ENCODE data around the gene ZNF407.

Gene ZNF407

DNA sequence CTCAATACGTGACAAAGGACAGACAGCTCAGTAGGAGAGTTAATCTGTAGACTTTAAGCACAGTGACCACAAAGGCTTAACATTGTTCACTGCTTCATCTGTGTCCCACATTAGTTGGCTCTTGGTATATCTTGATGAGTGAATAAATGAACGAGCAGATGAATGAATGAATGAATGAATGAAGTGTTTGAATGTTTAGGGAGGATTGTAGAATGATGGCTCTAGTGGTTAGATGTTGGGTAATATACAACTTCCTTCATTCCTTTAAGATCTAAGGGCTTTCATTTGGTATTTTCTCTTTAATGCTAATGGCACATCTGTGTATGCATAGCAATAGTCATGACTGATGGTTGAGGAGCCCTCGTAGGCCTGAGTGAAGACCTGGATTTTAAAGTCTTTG is 40.5 kb downstream of the ZNF407 start:
- TF ChIP-seq ZNF677 (tag by site-specific recombination; IDR thresholded peaks at IDR 0.05) (no peak), ZNF311 (tag by site-specific recombination; IDR thresholded peaks at IDR 0.05; ENCODE audit: borderline replicate concordance) (no peak), ZNF768 (tag by site-specific recombination; IDR thresholded peaks at IDR 0.05) (no peak), ZNF184 (tag by site-specific recombination; IDR thresholded peaks at IDR 0.05) (no peak), KLF7 (tag by site-specific recombination; IDR thresholded peaks at IDR 0.05; ENCODE audit: borderline replicate concordance) (no peak), ZNF266 (tag by site-specific recombination; IDR thresholded peaks at IDR 0.05; ENCODE audit: low read depth) (no peak)
- CTCF ChIA-PET, result interaction anchor here (1.0 kb wide), 1 partner anchor 15 kb away, joined by 3 read pairs; no protein-coding TSS in a partner anchor
- no peak overlapping the region for H3K4me3 ChIP-seq (ENCODE audit: low read depth, low read length)
- no peaks in the 10 kb centered on the region for H3K9me3 ChIP-seq (ENCODE audit: control insufficient read depth, insufficient read depth, low read depth, low read length)
- peaks cover 0 to 3% of the 10 kb centered on the region in 2 experiments; a peak in 1 of 3 replicates for H3K36me3 ChIP-seq (ENCODE audit: control insufficient read depth in 2 of 2, insufficient read depth in 1 of 2, low read length in 2 of 2)
- no peak overlapping the region for H3K27ac ChIP-seq (ENCODE audit: extremely low read depth, low read depth, low read length)
- POLR2A ChIA-PET, result no interaction called here
- no peaks in the 10 kb centered on the region for H3K4me1 ChIP-seq (ENCODE audit: control insufficient read depth, insufficient read depth, low read length)

DNA sequence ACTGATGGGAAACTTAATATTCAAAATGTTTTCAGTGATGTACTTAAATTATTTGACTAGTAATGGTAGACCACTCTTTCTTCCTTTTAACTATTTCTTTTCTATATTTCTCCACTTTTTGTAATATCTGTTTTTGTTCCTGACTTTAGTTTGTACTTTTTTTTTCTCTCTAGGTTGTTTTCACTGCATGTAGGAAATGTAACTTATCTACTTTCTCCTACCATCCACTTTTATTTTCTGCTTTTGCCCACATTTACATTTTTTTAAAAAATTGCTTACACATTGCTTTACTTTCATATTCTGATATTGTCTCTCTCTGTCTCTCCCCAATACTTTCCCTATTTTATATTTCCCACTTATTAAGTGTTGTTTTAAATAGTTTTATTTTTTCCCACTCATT is 47.0 kb downstream of the ZNF407 start:
- no peak overlapping the region for H3K4me3 ChIP-seq (ENCODE audit: low read depth, low read length)
- no peak overlapping the region for H3K27ac ChIP-seq (ENCODE audit: extremely low read depth, low read depth, low read length)
- TF ChIP-seq ZNF391 (tag by site-specific recombination; IDR thresholded peaks at IDR 0.05; ENCODE audit: borderline replicate concordance, low read depth) (no peak), SALL2 (tag by site-specific recombination; IDR thresholded peaks at IDR 0.05; ENCODE audit: borderline replicate concordance) (no peak), ZNF785 (tag by site-specific recombination; IDR thresholded peaks at IDR 0.05) (no peak), OSR2 (tag by site-specific recombination; IDR thresholded peaks at IDR 0.05) (no peak), GLIS2 (tag by site-specific recombination; IDR thresholded peaks at IDR 0.05) (no peak), PRDM1 (tag by site-specific recombination; IDR thresholded peaks at IDR 0.05) (peak; percentile 95), MYNN (tag by site-specific recombination; IDR thresholded peaks at IDR 0.05; ENCODE audit: borderline replicate concordance) (no peak), ZNF510 (tag by site-specific recombination; IDR thresholded peaks at IDR 0.05; ENCODE audit: insufficient replicate concordance) (no peak)
- TF ChIP-seq, protein P1, sequence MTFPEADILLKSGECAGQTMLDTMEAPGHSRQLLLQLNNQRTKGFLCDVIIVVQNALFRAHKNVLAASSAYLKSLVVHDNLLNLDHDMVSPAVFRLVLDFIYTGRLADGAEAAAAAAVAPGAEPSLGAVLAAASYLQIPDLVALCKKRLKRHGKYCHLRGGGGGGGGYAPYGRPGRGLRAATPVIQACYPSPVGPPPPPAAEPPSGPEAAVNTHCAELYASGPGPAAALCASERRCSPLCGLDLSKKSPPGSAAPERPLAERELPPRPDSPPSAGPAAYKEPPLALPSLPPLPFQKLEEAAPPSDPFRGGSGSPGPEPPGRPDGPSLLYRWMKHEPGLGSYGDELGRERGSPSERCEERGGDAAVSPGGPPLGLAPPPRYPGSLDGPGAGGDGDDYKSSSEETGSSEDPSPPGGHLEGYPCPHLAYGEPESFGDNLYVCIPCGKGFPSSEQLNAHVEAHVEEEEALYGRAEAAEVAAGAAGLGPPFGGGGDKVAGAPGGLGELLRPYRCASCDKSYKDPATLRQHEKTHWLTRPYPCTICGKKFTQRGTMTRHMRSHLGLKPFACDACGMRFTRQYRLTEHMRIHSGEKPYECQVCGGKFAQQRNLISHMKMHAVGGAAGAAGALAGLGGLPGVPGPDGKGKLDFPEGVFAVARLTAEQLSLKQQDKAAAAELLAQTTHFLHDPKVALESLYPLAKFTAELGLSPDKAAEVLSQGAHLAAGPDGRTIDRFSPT (tag by site-specific recombination; IDR thresholded peaks at IDR 0.05), result no peak
- H3K9me3 ChIP-seq (ENCODE audit: control insufficient read depth, insufficient read depth, low read depth, low read length), result no peaks in the 10 kb centered on the region
- CTCF ChIA-PET, result no interaction called here
- POLR2A ChIA-PET, result no interaction called here
- H3K4me1 ChIP-seq (ENCODE audit: control insufficient read depth, insufficient read depth, low read length), result no peaks in the 10 kb centered on the region
- no peaks in the 10 kb centered on the region; a peak in 1 of 3 replicates for H3K36me3 ChIP-seq (ENCODE audit: control insufficient read depth in 2 of 2, insufficient read depth in 1 of 2, low read length in 2 of 2)

DNA sequence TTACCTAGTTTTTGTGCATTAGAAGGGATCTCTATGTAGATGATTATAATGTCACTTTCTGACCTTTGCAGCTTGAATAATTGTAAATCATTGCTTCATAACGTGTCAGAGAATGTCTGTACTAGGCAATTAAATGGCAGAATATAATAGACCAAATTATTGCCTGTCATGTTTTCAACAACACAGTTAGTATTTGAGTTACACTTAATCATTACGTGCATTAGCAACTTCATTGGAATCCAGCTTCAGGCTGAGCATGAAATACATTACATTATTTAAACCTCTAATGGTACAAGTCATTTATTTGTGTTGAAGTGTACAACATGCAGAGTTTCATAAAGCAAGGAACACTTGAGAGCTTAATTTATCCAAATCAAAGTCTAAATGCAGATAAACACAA is 48.0 kb downstream of the ZNF407 start:
- no peaks in the 10 kb centered on the region for H3K9me3 ChIP-seq (ENCODE audit: control insufficient read depth, insufficient read depth, low read depth, low read length)
- ChIA-PET POLR2A (no interaction called here), CTCF (interaction anchor here (0.7 kb wide), 1 partner anchor 292 kb away, joined by 3 read pairs; no protein-coding TSS in a partner anchor)
- H3K27ac ChIP-seq (ENCODE audit: extremely low read depth, low read depth, low read length), result no peak overlapping the region
- H3K36me3 ChIP-seq (ENCODE audit: control insufficient read depth in 2 of 2, insufficient read depth in 1 of 2, low read length in 2 of 2), result no peaks in the 10 kb centered on the region; a peak in 1 of 3 replicates
- no peak overlapping the region for H3K4me3 ChIP-seq (ENCODE audit: low read depth, low read length)
- TF ChIP-seq SP7 (tag by site-specific recombination; IDR thresholded peaks at IDR 0.05), result 0 out of 2 replicates have a peak, but pooled peaks have one; percentile 21
- no peak for TF ChIP-seq ZNF266 (tag by site-specific recombination; IDR thresholded peaks at IDR 0.05; ENCODE audit: low read depth)
- no peaks in the 10 kb centered on the region for H3K4me1 ChIP-seq (ENCODE audit: control insufficient read depth, insufficient read depth, low read length)

All from HEK293 (cell line).